ENCODE data around the gene NCKAP5.

The NCKAP5 gene

GRCh38 chr2:132642415-132642814 lies 925.8 kb downstream of the NCKAP5 start:
- TF ChIP-seq, protein P1, sequence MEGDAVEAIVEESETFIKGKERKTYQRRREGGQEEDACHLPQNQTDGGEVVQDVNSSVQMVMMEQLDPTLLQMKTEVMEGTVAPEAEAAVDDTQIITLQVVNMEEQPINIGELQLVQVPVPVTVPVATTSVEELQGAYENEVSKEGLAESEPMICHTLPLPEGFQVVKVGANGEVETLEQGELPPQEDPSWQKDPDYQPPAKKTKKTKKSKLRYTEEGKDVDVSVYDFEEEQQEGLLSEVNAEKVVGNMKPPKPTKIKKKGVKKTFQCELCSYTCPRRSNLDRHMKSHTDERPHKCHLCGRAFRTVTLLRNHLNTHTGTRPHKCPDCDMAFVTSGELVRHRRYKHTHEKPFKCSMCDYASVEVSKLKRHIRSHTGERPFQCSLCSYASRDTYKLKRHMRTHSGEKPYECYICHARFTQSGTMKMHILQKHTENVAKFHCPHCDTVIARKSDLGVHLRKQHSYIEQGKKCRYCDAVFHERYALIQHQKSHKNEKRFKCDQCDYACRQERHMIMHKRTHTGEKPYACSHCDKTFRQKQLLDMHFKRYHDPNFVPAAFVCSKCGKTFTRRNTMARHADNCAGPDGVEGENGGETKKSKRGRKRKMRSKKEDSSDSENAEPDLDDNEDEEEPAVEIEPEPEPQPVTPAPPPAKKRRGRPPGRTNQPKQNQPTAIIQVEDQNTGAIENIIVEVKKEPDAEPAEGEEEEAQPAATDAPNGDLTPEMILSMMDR (IDR thresholded peaks at IDR 0.05; ENCODE audit: extremely low read depth, insufficient read depth, missing control alignments), result no peak
- in situ Hi-C loops (cut with MboI; ENCODE audit: low pct_unique_long_range_greater_than_20kb, low sequenced_read_pairs, unreplicated experiment), result no loop called here
- DNase-seq (ENCODE audit: low spot score), result no peak

DNA sequence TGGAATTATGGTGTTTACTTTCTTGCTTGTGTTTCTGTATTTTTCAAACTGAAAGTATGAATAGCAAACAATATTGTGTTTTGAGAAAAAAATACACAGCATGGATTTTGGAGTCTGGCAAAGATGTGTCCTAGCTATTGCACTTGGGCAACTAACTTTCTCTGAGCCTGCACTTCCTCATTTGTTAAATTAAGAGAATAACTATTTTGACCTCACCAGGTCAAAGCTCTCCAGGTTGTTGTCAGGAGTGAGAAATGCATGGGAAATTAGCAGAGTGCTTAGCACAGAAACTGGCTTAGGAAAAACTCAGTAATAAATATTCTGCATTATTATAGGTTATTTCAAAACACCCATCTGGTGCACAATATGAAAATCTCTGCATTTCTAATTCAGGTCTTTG lies 926.4 kb downstream of the NCKAP5 start:
- DNase-seq (ENCODE audit: low spot score), result no peak
- TF ChIP-seq, protein P1 (IDR thresholded peaks at IDR 0.05; ENCODE audit: extremely low read depth, insufficient read depth, missing control alignments), result no peak
- in situ Hi-C loops (cut with MboI; ENCODE audit: low pct_unique_long_range_greater_than_20kb, low sequenced_read_pairs, unreplicated experiment), result no loop called here

- TF ChIP-seq, protein P1 (IDR thresholded peaks at IDR 0.05; ENCODE audit: extremely low read depth, insufficient read depth, missing control alignments), result no peak
- no peak for DNase-seq (ENCODE audit: low spot score)
- in situ Hi-C loops (cut with MboI; ENCODE audit: low pct_unique_long_range_greater_than_20kb, low sequenced_read_pairs, unreplicated experiment), result no loop called here
These were observed 928.1 kb downstream of the NCKAP5 start for GRCh38 chr2:132640116-132640515.

DNA sequence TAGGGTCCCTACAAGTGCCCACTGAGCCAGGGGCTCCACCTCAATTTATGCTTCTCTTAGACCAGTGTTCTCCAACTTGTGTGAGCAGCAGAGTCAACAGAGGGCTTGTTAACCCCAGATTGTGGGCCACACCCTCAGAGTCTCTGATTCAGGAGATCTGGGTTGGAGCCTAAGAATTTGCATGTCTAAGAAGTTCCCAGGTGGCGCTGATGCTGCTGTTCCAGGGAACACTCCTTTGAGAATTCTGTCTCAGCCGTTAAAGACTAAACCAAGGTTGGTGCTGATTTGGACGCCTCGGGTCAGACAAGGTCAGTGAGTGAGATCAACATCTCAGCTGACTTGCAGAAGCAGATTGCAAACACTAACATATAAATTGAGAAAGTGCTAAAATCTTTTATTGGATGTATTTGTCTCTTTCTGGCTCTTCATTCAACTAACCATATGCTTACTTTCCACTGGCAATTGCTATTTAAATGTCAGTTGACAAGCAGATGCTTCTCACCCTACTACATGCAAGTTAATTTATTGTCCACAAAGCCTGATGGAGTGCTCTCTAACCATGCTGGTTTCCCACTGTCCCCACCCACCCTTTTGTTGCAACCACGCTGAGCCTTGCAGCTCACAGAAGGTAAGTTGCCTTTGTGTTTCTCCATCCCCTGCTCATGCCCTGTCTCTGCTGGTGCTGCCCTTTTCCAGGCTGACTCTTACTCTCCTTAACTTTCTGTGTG lies 929.8 kb downstream of the NCKAP5 start:
- TF ChIP-seq, protein P1 (IDR thresholded peaks at IDR 0.05; ENCODE audit: extremely low read depth, insufficient read depth, missing control alignments), result no peak
- no peak for DNase-seq (ENCODE audit: low spot score)
- in situ Hi-C loops (cut with MboI; ENCODE audit: low pct_unique_long_range_greater_than_20kb, low sequenced_read_pairs, unreplicated experiment), result no loop called here

DNA sequence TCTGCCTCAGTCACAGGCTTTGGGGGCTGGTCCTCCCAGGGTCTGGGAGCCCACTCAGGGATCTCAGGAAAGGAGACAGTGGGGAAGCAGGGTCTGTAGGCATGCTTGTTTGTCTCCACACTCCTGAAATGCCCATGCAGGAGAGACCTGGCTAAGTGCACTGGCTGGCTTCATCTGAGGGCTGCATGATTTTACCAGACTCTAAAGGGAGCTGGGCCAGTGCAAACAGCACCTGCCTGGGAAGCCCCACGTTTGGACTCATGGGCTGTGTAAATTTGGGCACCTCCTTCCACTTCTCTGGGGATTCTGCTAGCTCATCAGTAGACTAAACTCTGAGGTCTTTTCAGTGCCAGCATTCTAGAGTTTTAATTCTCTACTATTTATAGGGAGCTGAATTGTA lies 931.9 kb downstream of the NCKAP5 start:
- in situ Hi-C loops (cut with MboI; ENCODE audit: low pct_unique_long_range_greater_than_20kb, low sequenced_read_pairs, unreplicated experiment), result no loop called here
- TF ChIP-seq, protein P1 (IDR thresholded peaks at IDR 0.05; ENCODE audit: extremely low read depth, insufficient read depth, missing control alignments), result no peak
- no peak for DNase-seq (ENCODE audit: low spot score)

DNA sequence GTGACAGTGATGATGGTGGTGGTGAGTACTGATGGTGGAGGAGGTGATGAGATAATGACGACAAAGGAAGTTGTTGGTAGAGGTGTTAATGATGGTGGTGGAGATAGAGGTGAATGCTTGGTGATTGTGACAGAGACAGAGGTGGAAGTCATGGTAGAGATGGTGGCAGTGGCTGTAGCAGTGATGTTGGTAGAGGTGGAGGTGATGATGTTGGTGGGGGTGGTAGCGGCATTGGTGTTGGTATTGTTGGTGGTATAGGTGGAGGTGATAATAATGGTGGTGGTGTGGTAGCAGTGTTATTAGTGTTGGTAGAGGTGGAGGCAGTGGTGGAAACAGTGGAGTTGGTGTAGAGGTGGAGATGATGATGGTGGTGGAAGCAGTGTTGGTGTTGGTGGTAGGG lies 934.6 kb downstream of the NCKAP5 start:
- in situ Hi-C loops (cut with MboI; ENCODE audit: low pct_unique_long_range_greater_than_20kb, low sequenced_read_pairs, unreplicated experiment), result no loop called here
- DNase-seq (ENCODE audit: low spot score), result no peak
- TF ChIP-seq, protein P1 (IDR thresholded peaks at IDR 0.05; ENCODE audit: extremely low read depth, insufficient read depth, missing control alignments), result no peak
